SH-SY5Y (cell line): ENCODE data around the gene BRAT1.

Experiments
- GATA2 ChIP-seq: IDR thresholded peaks from 2 replicates; pipeline ENCODE4 v1.6.1; 2011; ENCODE audit warnings: mild to moderate bottlenecking, low read depth, low read length
- GATA3 ChIP-seq: IDR thresholded peaks from 2 replicates; pipeline ENCODE4 v1.6.1; 2011; ENCODE audit warnings: low read depth, mild to moderate bottlenecking, low read length, moderate library complexity

BRAT1 gene

GRCh38 chr7:2540133-2540532, 15.2 kb downstream of the BRAT1 start:
- TF ChIP-seq GATA3, result no peak
- no peak for TF ChIP-seq GATA2

- no peak for TF ChIP-seq GATA2
- no peak for TF ChIP-seq GATA3
Measured at GRCh38 chr7:2539031-2539911, 16.1 kb downstream of the BRAT1 start.

- no peak for TF ChIP-seq GATA3
- TF ChIP-seq GATA2, result no peak
Measured at GRCh38 chr7:2537981-2538851, 17.1 kb downstream of the BRAT1 start.

- 0 out of 2 replicates have a peak, but pooled peaks have one; percentile 37 for TF ChIP-seq GATA2
Measured at GRCh38 chr7:2535872-2536627, 19.3 kb downstream of the BRAT1 start.

- TF ChIP-seq GATA2 (no peak), GATA3 (no peak)
Measured at GRCh38 chr7:2530071-2530987, 25.0 kb downstream of the BRAT1 start.

GRCh38 chr7:2529161-2530070, 25.9 kb downstream of the BRAT1 start:
- no peak for TF ChIP-seq GATA2
- no peak for TF ChIP-seq GATA3

- TF ChIP-seq GATA3 (no peak), GATA2 (no peak)
Measured at GRCh38 chr7:2528481-2529095, 26.7 kb downstream of the BRAT1 start.

GRCh38 chr7:2527505-2528467, 27.5 kb downstream of the BRAT1 start:
- TF ChIP-seq GATA3 (no peak), GATA2 (no peak)

GRCh38 chr7:2526659-2527504, 28.4 kb downstream of the BRAT1 start:
- TF ChIP-seq GATA2 (no peak), GATA3 (no peak)
